GM19395 (cell line): ENCODE results near the gene SYNE1.
"Not testable (repeated sequence)": the region's sequence is repeated elsewhere in the genome, so short reads cannot be mapped to it uniquely, and the experiment has no call there.

ENCODE experiments used
- ATAC-seq: cut with Tn5 transposase; IDR thresholded peaks from one replicate; pipeline ENCODE4 v1.9.1; 2021; ENCODE audit warnings: mild to moderate bottlenecking, moderate library complexity; ENCODE audit not compliant: unreplicated experiment

Gene SYNE1, protein sequence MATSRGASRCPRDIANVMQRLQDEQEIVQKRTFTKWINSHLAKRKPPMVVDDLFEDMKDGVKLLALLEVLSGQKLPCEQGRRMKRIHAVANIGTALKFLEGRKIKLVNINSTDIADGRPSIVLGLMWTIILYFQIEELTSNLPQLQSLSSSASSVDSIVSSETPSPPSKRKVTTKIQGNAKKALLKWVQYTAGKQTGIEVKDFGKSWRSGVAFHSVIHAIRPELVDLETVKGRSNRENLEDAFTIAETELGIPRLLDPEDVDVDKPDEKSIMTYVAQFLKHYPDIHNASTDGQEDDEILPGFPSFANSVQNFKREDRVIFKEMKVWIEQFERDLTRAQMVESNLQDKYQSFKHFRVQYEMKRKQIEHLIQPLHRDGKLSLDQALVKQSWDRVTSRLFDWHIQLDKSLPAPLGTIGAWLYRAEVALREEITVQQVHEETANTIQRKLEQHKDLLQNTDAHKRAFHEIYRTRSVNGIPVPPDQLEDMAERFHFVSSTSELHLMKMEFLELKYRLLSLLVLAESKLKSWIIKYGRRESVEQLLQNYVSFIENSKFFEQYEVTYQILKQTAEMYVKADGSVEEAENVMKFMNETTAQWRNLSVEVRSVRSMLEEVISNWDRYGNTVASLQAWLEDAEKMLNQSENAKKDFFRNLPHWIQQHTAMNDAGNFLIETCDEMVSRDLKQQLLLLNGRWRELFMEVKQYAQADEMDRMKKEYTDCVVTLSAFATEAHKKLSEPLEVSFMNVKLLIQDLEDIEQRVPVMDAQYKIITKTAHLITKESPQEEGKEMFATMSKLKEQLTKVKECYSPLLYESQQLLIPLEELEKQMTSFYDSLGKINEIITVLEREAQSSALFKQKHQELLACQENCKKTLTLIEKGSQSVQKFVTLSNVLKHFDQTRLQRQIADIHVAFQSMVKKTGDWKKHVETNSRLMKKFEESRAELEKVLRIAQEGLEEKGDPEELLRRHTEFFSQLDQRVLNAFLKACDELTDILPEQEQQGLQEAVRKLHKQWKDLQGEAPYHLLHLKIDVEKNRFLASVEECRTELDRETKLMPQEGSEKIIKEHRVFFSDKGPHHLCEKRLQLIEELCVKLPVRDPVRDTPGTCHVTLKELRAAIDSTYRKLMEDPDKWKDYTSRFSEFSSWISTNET (N-terminal part only)

DNA sequence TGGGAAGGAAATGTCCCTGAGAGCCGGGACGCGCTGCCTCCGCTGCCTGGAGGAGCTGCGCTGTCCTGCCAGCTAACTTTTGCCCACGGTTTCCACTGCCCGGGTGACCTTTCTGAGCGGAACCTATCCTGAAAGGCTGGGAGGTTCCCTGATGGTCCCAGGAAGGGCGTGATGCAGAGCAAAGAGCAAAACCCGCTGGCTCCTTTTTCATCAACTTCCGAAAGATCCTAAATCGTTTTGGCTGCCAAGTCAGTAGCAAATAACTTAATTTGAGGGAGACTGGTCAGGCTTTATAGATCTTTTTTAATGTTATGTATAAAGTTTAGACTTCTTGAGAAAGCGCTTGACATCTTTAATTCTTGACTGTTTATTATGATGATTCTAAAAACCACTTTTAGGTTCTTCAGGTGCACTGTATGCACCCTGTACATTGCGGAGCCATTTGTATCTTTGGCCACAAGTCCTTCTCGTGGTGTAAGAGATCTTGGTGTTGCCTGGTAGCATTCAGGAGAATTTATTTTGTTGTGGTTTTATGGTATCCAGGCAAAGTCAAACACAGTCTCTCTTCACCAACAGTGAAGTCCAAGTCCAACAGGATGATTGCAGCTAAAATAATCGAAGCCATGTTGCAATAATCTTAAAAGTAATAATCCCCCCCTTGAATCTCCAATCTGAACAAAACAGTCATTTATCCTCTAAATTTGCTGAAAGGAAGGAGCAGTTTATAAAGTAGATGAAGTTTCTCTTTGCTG is at the start of gene SYNE1:
Gene SYNE1, minus strand, starts transcription at position 67 of the 752 bp plus-strand sequence. CDS start 9,031 bp downstream, outside the sequence.
- no peak for ATAC-seq

DNA sequence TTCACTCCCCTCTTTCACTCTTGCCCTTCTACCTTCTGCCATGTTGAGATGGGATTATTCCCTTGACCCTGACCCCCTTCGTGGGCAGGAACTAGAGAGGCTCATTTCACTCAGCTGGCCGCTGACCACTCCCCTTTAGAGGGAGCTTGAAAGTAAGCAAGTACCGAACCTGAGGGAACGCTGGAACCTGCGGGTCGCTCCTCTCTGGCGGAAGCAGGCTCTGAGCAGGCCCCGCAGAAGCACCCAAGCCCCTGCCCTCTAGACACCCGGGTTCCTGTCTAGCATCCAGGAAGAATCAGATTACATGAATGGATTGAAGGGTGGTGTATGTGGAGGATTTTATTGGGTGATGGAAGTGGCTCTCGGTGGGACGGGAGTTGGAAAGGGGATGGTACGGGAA is 48.7 kb upstream of the SYNE1 start:
- ATAC-seq, result no peak

DNA sequence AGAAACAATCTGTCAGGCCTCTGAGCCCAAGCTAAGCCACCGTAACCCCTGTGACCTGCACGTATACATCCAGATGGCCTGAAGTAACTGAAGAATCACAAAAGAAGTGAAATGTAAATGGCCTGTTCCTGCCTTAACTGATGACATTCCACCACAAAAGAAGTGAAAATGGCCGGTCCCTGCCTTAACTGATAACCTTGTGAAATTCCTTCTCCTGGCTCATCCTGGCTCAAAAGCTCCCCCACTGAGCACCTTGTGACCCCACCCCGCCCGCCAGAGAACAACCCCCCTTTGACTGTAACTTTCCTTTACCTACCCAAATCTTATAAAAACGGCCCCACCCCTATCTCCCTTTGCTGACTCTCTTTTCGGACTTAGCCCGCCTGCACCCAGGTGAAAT is 45.8 kb upstream of the SYNE1 start:
- not testable (repeated sequence) for ATAC-seq

DNA sequence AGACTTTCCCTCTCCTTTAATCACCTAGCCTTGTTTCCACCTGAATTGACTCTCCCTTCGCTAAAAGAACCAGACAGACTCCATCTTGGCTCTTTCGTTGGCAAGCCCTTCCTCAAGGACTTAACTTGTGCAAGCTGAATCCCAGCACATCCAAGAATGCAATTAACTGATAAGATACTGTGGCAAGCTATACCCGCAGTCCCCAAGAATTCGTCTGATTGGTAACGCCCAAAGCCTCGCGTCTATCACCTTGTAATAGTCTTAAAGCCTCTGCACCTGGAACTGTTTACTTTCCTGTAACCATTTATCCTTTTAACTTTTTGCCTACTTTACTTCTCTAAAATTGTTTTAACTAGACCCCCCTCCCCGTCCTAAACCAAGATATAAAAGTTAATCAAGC is 45.0 kb upstream of the SYNE1 start:
- ATAC-seq, result no peak

DNA sequence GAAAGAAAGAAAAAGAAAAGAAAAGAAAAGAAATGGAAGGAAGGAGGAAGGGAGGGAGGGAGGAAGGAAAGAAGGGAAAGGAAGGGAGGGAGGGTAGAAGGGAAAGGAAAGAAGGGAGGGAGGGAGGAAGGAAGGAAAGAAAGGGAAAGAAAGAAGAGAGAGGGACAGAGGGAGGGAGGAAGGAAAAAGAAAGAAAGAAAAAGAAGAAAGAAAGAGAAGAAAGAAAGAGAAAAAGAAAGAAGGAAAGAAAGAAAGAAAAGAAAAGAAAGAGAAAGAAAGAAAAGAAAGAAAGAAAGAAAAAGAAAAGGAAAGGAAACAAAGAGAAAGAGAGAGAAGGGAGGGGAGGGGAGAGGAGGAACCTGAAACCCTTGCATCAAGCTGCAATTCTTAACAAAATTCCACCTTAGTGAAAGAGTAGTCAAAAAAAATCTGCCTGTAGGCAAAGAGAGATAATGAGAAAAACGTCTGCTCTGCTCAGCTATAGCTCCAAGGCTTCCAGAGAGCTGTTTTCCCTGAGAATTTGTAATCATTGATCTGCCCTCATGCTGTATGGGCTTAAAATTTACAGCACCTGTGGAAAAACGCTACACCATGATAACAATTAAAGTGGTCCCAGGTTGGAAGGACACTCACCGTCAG is 43.8 kb upstream of the SYNE1 start:
- no peak for ATAC-seq

DNA sequence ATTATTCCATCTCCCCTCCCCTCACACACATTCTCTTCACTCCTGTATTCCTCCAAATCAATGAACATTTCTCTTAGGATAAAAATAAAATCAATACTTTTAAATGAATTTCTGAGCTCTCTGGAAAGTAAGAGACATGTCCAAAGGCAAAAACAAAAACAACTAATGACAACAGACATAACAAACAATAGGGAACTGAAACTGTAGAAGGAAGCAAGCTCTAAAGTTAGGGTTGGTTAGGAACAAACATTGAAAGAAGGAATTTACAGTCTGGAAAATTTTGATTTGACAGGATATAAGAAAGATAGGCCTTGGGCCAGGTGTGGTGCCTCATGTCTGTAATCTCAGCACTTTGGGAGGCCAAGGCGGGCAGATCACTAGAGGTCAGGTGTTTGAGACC is 43.0 kb upstream of the SYNE1 start:
- no peak for ATAC-seq

DNA sequence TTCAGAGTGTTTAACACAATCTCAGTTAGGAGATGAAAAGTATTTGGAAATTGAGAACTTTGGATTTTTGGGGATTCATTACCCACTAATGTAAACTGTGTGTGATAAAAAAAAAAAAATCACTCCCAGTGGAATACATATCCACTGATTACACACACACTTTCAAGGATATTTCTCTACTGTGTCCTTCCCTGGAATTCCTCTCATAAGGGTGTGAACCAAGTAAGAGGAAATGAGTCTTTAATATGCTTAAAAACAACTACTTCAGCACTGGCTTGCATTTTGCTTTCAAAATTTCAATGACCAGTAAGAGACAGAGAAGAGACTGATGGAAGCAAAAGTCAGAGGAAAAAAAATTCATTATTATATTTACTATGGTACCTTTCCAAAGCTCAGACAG is 36.1 kb upstream of the SYNE1 start:
- ATAC-seq, result no peak

DNA sequence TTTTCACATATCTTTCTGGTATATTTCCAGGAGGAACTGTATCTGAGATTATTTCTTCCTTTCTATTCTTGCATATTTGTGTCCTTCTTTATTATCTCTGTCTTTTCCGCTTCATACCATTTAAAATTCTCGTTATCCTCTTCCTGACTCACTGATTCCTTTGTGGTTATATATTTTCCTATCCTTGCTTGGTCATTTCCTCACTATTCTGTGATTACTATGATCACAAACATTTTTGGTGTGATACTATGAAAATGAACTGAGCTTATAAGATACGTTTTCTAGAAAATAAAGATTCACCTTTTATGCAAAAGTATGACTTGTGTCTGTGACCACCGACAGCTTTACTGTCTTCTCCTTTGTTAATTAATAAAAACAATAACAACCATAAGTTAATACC is 34.0 kb upstream of the SYNE1 start:
- ATAC-seq, result no peak

DNA sequence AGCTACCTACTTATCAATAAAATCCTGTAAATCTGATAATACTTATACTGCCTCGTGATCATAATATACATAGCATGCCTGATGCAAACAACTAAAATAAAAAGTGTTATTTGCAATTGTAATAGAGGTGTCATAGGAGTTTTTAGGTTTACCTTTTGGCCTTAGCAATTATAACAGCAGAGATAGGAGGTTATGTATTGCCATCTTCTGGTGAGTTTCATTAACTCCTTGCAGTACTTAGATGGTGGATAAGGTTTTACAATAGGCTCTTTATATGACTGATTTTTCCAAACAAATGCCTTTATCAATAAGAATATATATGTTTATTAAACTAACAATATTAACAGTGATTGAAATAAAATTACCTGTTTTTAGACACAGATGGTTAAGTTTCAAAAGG is 32.7 kb upstream of the SYNE1 start:
- no peak for ATAC-seq

DNA sequence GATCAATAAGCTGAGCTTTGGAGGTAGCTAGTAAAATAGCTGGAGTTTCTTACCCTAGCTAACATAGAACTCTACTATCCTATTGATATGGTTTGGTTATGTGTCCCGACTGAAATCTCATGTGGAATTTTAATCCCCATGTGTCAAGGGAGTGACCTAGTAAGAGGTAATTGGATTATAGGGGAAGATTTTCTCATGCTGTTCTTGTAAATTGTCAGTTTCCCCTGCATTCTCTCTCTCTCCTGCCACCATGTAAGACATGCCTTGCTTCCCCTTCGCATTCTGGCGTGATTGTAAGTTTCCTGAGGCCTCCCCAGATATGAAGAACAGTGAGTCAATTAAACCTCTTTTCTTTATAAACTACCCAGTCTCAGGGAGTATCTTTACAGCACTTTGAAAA is 24.6 kb upstream of the SYNE1 start:
- no peak for ATAC-seq

DNA sequence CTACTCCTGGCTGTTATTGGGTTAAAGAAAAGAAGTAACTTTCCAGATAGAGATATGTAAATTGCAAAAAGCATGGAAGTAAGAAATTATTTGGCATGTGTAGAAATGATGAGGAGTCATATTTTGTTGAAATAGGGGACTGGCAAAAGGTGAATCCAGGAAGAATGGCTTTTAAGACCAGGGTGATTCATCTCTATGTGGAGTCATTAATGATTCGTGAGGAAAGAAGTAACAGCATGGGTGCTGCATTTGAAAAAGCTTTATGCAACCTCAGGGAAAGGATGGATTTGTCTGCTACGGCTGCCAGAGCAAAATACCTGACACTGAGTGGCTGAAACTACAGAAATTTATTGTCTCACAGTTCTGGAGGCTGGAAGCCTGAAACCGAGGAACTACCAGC is 14.8 kb upstream of the SYNE1 start:
- no peak for ATAC-seq

DNA sequence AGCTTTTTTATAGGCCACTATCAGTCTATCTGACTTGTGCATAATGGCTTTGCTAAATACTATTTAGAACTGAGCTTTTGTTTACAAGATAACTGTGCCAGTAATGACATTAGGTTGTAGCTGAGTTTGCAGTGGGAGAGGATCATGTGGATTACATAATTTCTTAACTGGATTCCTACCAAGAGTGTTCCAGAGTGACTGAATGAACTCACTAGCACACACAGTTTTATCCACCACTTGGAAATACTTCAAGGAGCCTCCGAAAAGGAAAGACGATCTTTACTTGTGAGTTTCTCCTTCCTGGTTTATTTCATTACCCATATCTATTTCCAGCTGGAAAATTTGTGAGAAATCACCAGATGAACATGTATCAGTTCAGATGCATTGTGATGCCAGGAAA is 10.9 kb upstream of the SYNE1 start:
- no peak for ATAC-seq

DNA sequence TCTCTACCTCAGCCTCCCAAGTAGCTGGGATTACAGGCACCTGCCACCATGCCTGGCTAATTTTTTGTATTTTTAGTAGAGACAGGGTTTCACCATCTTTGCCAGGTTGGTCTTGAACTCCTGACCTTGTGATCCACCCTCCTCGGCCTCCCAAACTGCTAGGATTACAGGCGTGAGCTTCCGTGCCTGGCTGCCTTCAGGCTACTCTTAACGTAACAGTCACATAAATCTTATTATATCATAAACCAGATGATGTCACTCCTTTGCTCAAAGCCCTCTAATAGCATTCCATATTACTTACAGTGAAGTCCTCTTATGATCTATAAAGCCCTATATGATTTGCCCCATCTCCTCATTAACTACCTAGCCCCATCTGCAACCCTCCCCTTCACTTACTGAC is 9.6 kb upstream of the SYNE1 start:
- not testable (repeated sequence) for ATAC-seq

DNA sequence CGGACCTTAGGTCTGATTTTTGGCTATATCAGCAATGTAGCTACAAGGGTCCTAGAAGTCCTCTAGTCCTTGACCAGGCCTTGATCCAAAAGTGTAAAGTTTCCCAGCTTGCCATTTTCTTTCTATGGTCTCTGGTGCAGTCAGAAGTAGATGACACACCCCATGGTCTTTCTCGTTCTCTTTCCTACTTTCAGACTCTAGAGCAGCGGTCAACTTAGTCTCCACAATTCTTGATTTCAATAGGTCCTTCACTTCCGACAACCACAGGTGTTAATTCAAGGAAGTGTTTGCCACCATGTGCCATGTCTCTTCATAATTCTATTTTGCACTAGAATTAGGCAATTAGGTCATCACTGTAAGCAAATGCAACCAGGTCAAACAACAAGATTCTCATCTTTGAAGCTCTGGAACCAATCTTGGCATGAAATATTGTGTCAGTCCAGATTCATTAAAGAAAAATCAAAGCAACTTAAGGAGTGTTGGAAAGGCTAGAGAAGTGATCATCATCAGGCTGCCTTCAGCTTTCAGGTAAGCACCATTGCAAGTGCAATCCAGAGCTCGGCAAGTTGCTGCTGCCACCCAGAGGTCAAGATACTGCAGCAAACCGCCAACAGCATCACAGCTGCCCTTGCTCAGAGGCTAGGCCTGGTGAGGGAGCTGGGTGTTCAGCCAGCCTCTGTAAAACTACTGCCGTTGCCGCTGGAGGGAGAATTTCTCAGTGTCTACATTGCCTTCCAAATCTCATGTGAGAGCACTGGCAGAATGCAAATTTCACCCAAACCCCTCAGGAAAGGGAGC is 5.6 kb upstream of the SYNE1 start:
- ATAC-seq, result peak; percentile 88

DNA sequence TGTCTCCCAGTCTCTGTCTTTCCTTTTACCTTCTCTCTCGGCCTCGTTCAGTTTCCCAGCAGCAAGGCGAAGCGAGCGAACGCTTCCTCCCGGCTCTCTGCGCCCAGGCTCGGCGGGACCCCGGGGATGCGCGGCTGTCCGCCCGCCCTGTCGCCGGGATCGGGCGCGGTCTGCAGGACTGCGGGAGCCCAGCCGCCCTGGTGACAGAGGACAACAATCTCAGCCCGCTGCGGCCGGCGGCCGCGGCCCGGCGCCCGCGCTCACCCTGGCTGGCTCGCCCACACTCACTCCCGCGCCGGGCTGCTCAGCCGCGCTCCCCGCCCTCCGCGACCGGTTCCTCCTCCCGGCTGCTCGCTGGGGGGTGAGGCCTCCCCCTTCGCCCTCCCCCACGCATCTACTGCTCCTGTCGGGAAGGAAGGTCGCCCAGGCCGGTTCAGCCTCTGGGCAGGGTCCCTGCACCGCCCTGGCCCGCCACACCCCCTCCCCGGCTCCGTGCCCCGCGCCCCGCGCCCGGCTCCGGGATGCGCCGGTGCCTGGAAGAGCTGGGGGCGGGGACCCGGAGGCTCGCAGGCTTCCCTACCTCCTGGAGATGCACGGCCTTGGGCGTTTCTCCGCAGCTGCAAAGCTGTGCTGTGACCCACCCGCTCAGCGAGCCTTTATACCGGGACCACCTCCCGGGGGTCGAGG is 410 bp downstream of the SYNE1 start:
- ATAC-seq, result peak; percentile 40

DNA sequence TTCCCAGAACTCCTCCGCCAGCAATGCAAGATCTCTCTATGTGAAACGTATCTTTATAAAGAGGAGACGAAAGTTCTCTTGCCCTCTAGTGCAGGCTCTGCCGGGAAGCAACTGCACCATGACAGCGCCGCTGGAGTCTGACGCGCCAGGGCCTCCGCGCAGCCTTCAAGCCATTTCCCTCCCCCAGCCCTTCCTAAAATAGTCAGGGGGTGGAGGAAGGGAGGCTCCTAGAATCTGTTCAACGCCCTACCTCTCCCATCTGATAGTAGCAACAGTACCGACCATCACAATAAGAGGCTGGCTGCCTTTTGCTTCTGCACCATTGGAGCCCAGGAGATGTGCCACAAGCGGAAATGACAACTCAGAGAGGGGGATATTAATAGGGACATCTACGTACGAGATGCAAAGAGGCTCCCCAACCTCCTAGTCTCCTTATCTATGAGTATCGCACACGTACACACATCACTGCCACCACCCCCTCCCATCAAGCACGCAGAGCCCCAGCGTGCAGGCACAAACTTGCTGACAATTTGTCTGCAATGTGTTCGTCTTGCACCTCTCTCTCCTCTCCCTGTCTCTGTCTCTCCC is 1.0 kb downstream of the SYNE1 start:
- ATAC-seq, result peak; percentile 50

DNA sequence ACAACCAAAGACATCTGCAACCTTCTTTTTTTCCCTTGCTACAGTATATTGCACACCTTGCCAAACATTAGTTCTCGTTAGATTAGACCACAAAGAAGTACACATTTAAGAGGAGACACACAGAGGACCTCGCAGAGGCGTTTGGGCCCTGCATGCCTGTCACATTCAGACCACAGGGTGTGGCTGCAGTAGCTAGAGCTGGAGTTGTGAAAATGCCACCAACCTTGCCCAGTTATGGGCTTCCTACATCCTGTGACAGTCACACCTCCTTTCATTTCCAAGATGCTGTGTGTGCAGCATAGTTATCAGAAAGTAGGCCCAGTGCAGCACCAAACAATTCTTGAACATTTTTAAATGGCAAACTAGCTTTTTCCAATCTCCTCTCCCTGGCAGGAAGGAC is 2.4 kb downstream of the SYNE1 start:
- peak; percentile 63 for ATAC-seq

DNA sequence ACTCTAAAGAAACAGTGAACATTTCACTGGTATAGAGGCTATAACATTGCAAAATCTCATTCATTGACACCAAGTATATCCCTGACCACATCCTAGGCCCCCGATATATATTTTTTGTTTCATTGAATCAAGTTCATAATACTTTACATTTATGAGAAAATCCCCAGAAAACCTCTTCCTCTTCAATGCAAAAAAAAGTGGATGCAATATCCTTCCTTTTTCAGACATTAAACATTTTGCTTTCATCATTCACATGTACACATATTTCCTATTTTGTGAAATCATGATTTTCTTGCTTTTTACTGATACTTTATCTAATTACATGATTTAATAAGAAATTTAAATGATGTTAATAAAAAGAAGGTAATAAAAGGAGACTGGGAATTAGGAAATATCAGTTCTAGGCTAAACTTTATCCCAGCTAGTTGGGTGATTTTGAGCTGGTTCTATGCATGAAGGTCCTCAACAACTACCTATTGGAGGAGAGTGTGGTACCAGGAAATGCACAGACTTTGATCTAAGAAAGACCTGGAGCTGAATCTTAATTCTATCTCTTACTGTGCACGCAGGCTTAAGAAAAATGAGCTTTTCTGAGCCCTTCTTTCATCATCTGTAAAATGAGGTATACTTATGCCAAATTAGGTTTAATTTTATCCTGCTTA is 4.9 kb downstream of the SYNE1 start:
- no peak for ATAC-seq
